GM18502 (cell line): ENCODE data around the gene FAM209A.
"Not testable (repeated sequence)": the region's sequence is repeated elsewhere in the genome, so short reads cannot be mapped to it uniquely, and the experiment has no call there.

Source experiments
- ATAC-seq: cut with Tn5 transposase; IDR thresholded peaks from one replicate; pipeline ENCODE4 v1.9.1; 2021; ENCODE audit warnings: mild to moderate bottlenecking; ENCODE audit not compliant: unreplicated experiment, poor library complexity

The FAM209A gene, protein sequence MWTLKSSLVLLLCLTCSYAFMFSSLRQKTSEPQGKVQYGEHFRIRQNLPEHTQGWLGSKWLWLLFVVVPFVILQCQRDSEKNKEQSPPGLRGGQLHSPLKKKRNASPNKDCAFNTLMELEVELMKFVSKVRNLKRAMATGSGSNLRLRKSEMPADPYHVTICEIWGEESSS

DNA sequence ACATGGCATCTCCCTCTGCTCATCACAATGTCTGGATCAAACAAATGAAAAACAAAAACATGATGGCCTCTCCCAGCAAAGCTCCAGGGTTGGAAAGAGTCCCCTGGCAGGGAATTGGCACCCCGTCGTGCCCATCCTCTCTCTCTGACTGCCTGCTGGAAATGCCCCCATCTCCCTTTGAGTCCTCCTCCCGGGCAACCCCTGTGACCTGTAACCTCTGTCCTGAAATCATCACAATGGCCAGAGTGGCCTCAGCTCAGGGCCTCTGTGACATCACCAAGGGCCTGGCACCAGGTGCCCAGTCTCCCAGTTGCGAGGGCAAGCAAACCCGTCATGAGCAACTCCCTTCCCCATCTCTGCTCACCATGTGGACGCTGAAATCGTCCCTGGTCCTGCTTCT is at the start of gene FAM209A:
Gene FAM209A (plus strand): TSS at position 301 of the 400 bp plus-strand sequence. CDS start 65 bp downstream, at position 366.
- ATAC-seq = not testable (repeated sequence)

DNA sequence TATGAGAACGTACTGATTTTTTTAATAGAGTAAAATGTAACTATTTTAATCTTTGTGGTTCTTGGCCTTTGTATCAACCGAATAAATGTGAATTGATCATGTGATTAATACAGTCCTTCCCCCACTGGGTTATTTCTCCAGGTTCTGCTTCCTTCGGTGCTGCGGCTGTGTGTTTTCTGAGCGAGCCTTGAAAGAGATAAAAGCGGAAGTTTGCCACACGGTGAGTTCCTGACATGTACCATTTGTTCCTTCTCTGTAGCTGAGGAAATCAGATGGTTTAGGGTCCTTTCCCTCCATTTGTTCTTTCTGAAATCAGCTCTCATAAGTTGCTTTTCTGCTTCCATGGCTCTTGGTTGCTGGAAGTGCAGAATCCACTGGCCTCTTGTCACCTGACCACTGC is 40.6 kb upstream of the FAM209A start:
- ATAC-seq = no peak

DNA sequence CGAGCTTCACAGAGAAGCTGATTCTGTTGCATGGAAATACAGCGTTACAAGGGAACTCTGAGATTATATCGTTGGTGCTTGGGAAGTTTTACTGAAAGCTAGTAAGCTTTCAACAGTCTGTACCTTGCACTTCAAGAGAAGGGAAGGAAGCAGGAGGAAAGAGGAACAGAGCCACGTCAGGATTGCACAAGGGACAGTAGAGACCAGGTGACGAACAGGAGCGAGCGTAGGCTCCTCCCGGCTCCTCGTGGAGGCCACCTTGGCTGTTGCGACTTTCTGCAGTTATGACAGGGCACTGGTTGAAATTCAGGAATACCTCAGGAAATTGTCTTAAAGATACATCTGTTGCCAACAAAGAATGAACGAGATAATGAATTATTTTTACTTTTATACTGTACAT is 37.3 kb upstream of the FAM209A start:
- ATAC-seq = no peak

DNA sequence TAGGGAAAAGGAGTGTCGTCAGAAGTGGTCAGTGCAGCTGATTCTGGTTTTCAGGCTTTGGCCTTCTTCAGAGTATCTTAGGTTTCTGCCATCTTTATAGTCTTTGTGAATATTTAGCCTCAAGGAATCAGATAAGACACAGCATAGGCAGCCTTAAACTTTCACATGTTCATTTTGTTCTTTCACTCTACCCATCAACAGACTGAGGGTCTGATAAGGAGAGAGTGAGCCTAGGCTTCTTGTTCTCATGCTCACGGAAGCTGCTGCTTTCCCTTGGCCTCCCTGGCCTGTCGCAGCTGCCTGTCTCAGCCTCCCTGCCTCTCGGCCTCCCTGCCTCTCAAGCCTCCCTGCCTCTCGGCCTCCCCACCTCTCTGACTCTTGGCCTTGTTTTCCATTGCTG is 36.0 kb upstream of the FAM209A start:
- ATAC-seq = no peak

DNA sequence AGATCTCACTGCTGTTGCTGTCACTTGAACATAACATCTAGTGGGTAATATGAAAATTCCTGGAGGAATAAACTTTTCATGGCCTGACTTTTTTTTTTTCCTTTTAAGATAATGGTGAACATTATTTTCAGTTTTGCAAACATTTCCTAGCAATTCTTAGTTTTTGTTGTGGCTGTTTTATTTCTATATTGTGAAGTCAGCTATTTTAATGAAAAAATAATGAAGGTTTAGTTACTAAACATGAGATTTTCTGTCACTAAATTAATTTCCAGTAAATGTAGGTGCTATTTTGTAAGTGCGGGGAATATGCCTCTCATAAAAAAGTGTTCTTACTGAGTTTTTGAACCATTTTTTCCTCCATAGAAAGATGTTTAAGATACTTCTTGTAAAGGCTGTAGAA is 23.4 kb upstream of the FAM209A start:
- no peak for ATAC-seq

DNA sequence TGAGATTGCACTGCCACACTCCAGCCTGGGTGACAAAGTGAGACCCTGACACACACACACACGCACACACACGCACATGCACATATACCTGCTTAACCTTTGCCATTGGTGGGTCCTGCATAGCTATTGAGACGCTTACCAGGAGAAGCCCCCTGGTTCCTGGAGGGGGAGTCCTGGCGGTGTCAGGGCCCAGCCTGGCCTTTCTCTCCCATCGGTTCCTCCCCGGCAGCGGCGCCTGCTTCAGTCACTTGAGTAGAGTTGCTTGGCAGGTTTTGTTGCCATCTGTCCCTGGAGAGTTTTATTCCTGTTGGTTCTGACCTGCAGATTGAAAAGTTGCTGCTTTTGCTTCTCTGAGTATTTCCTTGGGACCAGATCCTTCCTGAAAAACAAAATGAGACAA is 20.6 kb upstream of the FAM209A start:
- ATAC-seq = no peak

DNA sequence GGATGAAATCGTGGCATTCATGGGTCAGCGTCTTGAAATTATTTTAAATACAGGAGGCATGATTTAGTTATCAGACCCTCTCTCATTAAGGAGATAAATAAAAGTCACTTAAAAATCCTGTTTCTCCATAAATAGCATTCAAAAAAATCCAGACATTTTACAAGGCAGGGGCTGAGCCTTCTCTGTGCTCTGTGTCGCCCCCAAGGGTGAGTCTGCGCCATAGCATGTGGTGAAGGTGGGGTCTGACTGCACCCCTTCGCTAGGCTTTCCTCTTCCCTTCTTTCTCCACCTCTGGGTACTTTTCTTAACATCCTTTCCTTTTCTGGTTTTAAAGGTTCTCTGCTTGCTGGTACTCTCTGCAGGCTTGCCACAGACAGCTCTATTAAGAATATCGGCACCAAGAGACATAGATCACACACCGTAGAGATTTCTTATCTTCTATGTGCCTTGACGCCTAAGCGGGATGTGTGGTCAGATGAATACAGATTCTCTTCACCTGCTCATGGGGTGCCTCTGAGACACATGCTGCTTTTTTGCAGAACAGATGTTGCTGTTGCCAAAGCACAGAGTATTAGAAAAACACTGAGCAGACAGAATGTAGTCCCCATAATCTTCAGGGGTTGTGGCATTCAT is 20.1 kb upstream of the FAM209A start:
- no peak for ATAC-seq

DNA sequence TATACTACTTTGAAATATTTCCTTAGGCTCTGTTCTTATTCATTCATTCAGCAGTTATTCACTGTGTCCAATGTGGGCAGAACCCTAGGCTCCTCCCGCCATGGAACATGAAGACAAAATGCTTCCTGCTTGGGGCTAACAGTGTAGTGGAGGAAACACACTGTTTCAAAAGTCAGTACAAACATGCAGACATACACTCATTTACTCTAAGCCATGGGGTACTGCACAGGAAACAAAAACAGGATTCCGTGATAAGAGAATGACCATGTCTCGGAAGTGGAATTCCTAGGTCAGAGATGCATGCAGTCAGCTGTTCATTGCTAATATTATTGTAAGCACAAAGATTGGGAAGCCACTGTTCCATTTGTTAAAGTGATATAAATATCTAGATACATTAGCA is 18.4 kb upstream of the FAM209A start:
- ATAC-seq = no peak

DNA sequence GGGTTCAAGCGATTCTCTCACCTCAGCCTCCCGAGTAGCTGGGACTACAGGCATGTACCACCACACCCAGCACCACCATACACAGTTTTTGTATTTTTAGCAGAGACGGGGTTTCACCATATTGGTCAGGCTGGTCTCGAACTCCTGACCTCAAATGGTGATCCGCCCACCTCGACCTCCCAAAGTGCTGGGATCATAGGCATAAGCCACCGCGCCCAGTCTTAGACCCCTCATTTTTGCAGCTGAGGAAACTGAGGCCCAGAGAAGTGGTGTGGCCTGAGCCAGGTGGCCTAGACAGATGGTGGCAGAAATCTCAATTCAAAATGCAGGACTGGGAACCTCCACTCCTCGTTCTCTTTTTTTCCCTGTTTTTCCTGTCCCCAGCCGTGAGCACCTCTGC is 12.6 kb upstream of the FAM209A start:
- no peak for ATAC-seq

DNA sequence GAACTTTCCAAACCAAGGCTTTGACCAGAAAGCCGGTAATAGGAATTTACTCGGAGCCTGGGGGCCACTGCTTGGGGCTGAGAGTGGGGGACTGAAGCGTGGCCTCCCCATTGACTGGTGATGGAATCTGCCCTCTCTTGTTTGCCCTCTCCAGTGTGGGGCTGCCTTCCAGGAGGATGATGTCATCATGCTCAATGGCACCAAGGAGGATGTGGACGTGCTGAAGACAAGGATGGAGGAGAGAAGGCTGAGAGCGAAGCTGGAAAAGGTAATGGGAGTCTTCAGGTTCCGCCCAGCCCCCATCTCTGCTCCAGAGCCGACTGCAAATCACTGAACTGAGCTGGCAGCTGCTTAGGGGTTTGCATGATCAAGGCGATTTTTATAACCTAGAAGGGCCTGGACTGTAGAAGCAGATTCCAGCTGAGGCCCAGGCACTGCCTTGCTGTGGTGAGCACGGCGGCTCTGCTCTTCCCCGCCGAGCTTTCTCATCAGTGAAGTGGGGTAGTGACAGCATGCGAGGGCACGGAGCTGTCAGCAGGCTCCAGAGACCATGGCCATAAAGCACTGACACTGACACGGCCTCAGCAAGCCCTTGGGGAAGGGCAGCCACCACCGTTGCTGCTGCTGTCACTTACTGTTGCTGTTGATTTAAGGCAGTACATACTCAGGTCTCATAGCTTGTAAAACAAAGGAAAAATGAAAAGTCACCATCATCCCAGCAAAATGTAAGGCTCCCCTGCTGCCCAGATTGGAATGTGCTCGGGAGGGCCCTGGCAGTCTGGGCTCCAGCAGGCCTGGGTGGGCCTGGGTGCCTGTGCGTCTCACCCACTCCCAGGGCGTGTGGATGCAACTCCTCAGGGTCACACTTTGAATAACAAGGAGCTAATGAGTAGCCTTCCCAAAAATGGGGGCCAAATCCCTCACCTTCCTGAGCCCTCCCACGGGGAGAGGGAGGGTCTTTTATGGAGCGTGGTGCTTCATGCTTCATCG is 11.1 kb upstream of the FAM209A start:
- no peak for ATAC-seq

DNA sequence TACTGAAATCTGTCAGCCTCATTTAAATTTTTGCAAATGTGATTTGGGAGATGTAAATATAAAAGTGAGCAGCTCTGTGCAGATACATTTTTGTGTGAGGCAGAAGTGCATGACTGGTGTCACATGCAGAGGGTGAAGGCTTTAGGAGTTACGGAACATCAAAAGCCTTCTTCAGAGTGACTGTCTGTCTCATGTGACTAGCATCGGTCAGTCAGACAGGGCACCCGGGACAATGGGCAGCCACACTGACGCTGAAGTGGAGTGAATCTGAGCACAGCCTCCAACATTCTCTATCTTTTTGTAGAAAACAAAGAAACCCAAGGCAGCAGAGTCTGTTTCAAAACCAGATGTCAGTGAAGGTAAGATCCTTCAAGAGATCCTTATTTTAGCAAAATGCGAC is 7.9 kb upstream of the FAM209A start:
- no peak for ATAC-seq

DNA sequence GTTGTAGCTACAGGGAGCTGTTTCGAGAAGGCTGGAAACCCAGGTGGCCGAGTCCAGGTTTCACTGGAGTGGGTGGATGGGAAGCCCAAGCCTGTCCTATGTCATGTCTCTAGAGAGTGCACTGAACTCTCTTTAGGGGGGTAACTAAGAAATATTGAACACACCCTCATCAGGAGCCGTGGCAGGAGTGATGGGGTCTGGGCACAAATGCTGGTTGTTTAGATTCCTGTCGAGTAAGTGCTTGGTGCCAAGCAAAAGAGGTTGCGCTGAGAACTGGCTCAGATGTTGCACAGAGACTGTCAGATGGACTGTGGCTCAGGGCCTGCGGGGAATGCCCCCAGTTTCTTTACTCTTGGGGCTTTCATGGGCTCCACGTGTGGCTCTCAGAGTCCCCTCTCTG is 7.3 kb upstream of the FAM209A start:
- no peak for ATAC-seq

DNA sequence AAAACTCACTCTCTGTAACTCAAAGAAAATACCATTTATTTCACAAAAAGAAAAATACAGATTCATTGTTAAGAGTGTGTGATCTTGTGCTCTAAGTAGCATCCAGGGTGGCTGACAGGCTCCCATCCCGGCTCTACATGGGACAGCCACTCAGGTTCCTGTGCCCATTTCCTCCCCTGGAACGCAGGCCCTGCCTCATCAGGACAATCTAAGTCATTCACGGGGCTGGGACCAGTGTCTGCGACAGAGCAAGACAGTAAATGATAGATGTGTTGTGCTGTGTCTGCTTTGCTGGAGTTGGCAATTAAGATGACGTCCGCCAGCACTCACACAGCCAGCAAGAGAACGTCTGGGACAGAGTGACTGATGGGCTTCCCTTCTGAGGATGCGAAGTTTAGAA is 6.9 kb upstream of the FAM209A start:
- no peak for ATAC-seq

DNA sequence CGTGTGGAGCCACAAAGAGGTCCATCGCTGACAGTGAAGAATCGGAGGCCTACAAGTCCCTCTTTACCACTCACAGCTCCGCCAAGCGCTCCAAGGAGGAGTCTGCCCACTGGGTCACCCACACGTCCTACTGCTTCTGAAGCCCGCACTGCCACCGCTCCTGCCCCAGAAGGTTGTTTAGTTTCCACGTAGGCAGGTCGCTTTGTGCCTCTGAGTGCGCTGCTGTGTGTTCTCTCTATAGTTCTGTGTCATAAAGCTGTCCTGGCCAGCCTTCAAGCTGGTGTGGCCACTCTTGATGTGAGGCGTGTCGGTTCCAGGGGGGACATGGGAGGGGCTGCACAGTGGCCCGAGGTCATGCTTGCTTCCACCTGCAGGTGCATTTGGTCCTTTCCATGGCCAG is 6.4 kb upstream of the FAM209A start:
- no peak for ATAC-seq

DNA sequence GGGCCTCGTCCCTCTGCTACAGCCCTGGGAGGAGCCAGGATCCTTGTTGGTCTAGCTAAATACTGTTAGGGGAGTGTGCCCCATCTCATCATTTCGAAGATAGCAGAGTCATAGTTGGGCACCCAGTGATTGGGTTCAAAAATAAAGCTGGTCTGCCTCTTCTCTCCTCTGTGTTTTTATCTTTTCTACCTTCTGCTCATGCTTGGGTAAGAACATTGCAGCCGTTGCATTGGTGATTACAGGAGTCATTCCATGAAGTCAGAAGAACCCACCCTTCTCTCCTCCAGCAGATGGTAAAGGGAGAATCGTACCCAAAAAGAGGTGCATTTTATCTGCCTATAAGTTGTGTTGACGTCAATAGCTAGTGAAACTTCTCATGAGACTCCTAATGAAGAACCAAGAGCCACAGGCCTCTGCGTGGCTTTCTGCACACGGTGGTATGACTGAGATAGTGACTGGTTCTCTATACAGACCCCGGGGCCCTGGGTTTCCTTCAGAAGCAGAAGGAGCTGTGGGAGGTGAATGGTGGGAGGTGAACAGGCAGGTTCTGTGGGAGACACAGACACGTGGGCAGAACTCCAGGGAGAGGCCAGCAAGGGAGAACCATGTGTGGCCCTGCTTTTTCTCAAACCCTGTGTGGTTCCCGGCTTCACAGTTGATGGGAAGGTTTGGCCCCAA is 5.7 kb upstream of the FAM209A start:
- no peak for ATAC-seq

DNA sequence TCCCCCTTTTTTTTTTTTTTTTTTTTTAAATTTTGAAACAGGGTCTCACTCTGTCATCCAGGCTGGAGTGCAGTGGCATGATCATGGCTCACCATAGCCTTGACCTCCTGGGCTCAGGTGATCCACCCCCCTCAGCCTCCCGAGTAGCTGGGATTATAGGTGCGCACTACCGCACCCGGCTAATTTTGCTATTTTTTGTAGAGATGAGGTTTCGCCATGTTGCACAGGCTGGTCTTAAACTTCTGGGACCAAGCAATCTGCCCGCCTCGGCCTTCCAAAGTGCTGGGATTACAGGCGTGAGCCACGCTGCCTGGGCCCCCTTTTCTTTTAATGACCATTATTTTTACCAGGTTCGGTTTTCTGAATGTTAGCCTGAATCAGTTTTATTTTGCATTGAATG is 5.0 kb upstream of the FAM209A start:
- no peak for ATAC-seq

DNA sequence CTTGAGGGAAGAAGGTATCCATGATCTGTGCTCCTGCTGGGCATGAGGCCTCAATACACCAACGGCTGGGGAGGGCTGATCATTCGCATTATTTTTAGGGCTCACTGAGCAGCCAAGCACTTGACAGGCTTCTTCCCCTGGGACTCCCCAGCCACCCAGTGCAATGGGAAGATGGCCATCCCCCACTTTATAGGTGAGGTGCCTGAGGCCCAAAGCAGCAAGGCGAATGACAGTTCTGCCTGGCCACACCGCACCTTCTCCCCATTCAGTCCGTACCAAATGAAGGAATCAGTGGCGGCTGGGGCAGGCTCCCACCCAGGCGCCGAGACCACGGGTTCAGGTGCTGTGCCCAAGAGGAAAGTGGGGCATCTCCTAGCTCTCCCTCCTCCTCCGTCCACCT is 4.4 kb upstream of the FAM209A start:
- no peak for ATAC-seq

DNA sequence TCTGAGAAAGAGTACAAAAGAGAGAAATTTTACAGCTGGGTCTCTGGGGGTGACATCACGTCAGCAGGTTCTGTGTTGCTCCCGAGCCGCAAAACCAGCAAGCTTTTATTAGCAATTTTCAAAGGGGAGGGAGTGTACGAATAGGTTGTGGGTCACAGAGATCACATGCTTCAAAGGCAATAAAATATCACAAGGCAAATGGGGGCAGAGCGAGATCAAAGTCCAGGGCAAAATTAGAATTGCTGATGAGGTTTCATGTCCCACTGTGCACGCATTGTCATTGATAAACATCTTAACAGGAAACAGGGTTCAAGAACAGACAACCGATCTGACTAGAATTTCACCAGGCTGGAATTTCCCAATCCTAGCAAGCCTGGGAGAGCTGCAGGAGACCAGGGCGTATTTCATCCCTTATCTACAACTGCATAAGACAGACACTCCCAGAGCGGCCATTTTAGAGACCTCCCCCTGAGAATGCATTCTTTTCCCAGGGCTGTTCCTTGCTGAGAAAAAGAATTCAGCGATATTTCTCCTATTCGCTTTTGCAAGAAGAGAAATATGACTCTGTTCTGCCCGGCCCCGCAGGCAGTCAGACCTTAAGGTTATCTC is 3.7 kb upstream of the FAM209A start:
- not testable (repeated sequence) for ATAC-seq

DNA sequence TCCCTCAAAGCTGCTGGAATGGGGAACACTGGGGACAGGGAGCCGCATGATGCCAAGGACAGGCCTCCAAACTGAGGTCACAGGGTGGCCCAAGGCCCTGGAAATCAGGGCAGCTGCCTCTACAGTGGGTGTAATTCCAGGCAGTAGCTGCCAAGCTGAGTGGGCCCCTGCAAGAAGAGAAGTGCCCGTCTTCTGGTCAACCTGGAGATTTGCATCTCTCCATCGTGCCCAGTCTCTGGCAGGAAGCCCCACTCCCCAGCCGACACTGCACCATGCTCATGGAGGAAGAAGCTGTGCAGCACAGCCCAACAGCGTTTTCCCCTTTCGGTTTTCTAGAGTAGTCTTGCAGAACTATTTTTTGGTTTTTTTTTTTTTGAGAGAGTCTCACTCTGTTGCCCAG is 2.2 kb upstream of the FAM209A start:
- no peak for ATAC-seq

DNA sequence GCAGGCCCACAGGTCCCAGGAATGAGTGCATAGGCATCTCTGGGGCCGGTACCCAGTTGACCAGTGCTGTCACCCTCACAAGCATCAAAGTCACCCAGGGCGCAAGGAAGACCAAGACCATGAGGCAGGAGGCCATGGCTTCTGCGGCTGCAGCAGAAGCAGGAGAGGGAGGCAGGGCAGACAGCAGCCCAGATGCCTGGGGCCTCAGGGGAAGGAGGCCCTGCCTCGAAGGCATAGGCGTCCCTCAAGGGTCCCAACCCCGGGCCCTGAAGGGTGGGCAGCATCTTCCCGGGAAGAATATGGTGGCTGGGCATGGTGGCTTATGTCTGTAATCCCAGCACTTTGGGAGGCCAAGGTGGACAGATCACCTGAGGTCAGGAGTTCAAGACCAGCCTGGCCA is 3.0 kb downstream of the FAM209A start:
- no peak for ATAC-seq
